ENCODE data around the gene TMEM92. TPM values are rescaled to one million over a fixed set of nuclear protein-coding genes. Genes with fewer than 3 reads are reported as not detected.
"Not testable (repeated sequence)": the region's sequence is repeated elsewhere in the genome, so short reads cannot be mapped to it uniquely, and the experiment has no call there.

The TMEM92 gene
- total RNA-seq, 1 donor from 2014 or later, result 1.8 TPM

GRCh38 chr17:50297407-50297865 is 23.2 kb downstream of the TMEM92 start:
- no peak overlapping the region for H3K27ac ChIP-seq
- no peaks in the 10 kb centered on the region for H3K36me3 ChIP-seq
- no peaks in the 10 kb centered on the region for H3K27me3 ChIP-seq
- H3K9ac ChIP-seq, result no peak overlapping the region
- no peak overlapping the region for H3K4me2 ChIP-seq
- H3K4me1 Mint-ChIP-seq, result peaks cover 8% of the 10 kb centered on the region
- TF ChIP-seq EZH2 (IDR thresholded peaks at IDR 0.05) (no peak), EZH2phosphoT487 (IDR thresholded peaks at IDR 0.05) (no peak)
- TF ChIP-seq, protein P1, sequence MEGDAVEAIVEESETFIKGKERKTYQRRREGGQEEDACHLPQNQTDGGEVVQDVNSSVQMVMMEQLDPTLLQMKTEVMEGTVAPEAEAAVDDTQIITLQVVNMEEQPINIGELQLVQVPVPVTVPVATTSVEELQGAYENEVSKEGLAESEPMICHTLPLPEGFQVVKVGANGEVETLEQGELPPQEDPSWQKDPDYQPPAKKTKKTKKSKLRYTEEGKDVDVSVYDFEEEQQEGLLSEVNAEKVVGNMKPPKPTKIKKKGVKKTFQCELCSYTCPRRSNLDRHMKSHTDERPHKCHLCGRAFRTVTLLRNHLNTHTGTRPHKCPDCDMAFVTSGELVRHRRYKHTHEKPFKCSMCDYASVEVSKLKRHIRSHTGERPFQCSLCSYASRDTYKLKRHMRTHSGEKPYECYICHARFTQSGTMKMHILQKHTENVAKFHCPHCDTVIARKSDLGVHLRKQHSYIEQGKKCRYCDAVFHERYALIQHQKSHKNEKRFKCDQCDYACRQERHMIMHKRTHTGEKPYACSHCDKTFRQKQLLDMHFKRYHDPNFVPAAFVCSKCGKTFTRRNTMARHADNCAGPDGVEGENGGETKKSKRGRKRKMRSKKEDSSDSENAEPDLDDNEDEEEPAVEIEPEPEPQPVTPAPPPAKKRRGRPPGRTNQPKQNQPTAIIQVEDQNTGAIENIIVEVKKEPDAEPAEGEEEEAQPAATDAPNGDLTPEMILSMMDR (IDR thresholded peaks at IDR 0.05), result peak; percentile 91
- H3K36me3 Mint-ChIP-seq, result no peaks in the 10 kb centered on the region
- no peaks in the 10 kb centered on the region for H3K9me3 ChIP-seq (ENCODE audit: low read depth)
- no peaks in the 10 kb centered on the region for H3K79me2 ChIP-seq (ENCODE audit: low read depth)
- H3F3A ChIP-seq (ENCODE audit: low read depth), result peaks cover 4% of the 10 kb centered on the region
- H3K9me3 Mint-ChIP-seq, result no peaks in the 10 kb centered on the region
- H2AFZ ChIP-seq (replicated peaks), result no peak overlapping the region
- no peaks in the 10 kb centered on the region for H4K20me1 ChIP-seq (ENCODE audit: low read depth)
- no peaks in the 10 kb centered on the region for H3K4me1 ChIP-seq
- DNase-seq (ENCODE audit: low spot score), result peak; percentile 91
- H3K4me3 Mint-ChIP-seq, result no peak overlapping the region
- H3K27me3 Mint-ChIP-seq (ENCODE audit: insufficient read depth, low read depth), result peaks cover 9% of the 10 kb centered on the region
- H3K4me3 ChIP-seq, result no peak overlapping the region
- no peak overlapping the region for H3K27ac Mint-ChIP-seq

- H2AFZ ChIP-seq (replicated peaks), result no peak overlapping the region
- no peaks in the 10 kb centered on the region for H3K36me3 ChIP-seq
- Mint-ChIP-seq H3K4me1 (peaks cover 8% of the 10 kb centered on the region), H3K27ac (no peak overlapping the region), H3K4me3 (no peak overlapping the region), H3K36me3 (no peaks in the 10 kb centered on the region), H3K27me3 (ENCODE audit: insufficient read depth, low read depth) (peaks cover 9% of the 10 kb centered on the region), H3K9me3 (no peaks in the 10 kb centered on the region)
- no peak for DNase-seq (ENCODE audit: low spot score)
- H3K27me3 ChIP-seq, result no peaks in the 10 kb centered on the region
- H4K20me1 ChIP-seq (ENCODE audit: low read depth), result no peaks in the 10 kb centered on the region
- H3F3A ChIP-seq (ENCODE audit: low read depth), result peaks cover 4% of the 10 kb centered on the region
- H3K27ac ChIP-seq, result no peak overlapping the region
- TF ChIP-seq EZH2 (IDR thresholded peaks at IDR 0.05) (no peak), EZH2phosphoT487 (IDR thresholded peaks at IDR 0.05) (no peak)
- TF ChIP-seq, protein P1 (IDR thresholded peaks at IDR 0.05), result no peak
- H3K4me2 ChIP-seq, result no peak overlapping the region
- no peak overlapping the region for H3K4me3 ChIP-seq
- H3K9ac ChIP-seq, result no peak overlapping the region
- no peaks in the 10 kb centered on the region for H3K79me2 ChIP-seq (ENCODE audit: low read depth)
- H3K9me3 ChIP-seq (ENCODE audit: low read depth), result no peaks in the 10 kb centered on the region
- no peaks in the 10 kb centered on the region for H3K4me1 ChIP-seq
Measured at GRCh38 chr17:50298018-50298417, 23.8 kb downstream of the TMEM92 start.

GRCh38 chr17:50299776-50300175 is 25.5 kb downstream of the TMEM92 start:
- H3K27ac Mint-ChIP-seq, result no peak overlapping the region
- H3K9me3 Mint-ChIP-seq, result no peaks in the 10 kb centered on the region
- H3K4me3 ChIP-seq, result no peak overlapping the region

GRCh38 chr17:50300824-50301223 is 26.6 kb downstream of the TMEM92 start:
- H3K36me3 Mint-ChIP-seq; H3K9me3 ChIP-seq (ENCODE audit: low read depth); H3K9ac ChIP-seq; H3K4me1 ChIP-seq; H3K36me3 ChIP-seq; H3K79me2 ChIP-seq (ENCODE audit: low read depth); H3K4me2 ChIP-seq; H4K20me1 ChIP-seq (ENCODE audit: low read depth); H3K27ac Mint-ChIP-seq; H3K9me3 Mint-ChIP-seq; H2AFZ ChIP-seq (replicated peaks); H3K27me3 Mint-ChIP-seq (ENCODE audit: insufficient read depth, low read depth); H3F3A ChIP-seq (ENCODE audit: low read depth); H3K27ac ChIP-seq; H3K27me3 ChIP-seq; H3K4me3 ChIP-seq; DNase-seq (ENCODE audit: low spot score): not testable (repeated sequence)
- Mint-ChIP-seq H3K4me1 (peaks cover 19% of the 10 kb centered on the region), H3K4me3 (peak overlapping the region; percentile 53)

More at GRCh38 chr17:50299776-50300175, 25.5 kb downstream of the TMEM92 start:
- Histone ChIP-seq H3K27ac (no peak overlapping the region), H2AFZ (replicated peaks) (no peak overlapping the region), H3K4me2 (no peak overlapping the region), H3F3A (ENCODE audit: low read depth) (peaks cover 4% of the 10 kb centered on the region), H3K9me3 (ENCODE audit: low read depth) (no peaks in the 10 kb centered on the region), H3K36me3 (no peaks in the 10 kb centered on the region), H3K27me3 (no peaks in the 10 kb centered on the region), H4K20me1 (ENCODE audit: low read depth) (no peaks in the 10 kb centered on the region), H3K4me1 (no peaks in the 10 kb centered on the region), H3K9ac (no peak overlapping the region), H3K79me2 (ENCODE audit: low read depth) (no peaks in the 10 kb centered on the region)
- Mint-ChIP-seq H3K4me3 (no peak overlapping the region), H3K27me3 (ENCODE audit: insufficient read depth, low read depth) (peaks cover 9% of the 10 kb centered on the region), H3K36me3 (no peaks in the 10 kb centered on the region), H3K4me1 (peaks cover 12% of the 10 kb centered on the region)
- DNase-seq (ENCODE audit: low spot score), result no peak
- TF ChIP-seq EZH2phosphoT487 (IDR thresholded peaks at IDR 0.05) (no peak), EZH2 (IDR thresholded peaks at IDR 0.05) (no peak)
- TF ChIP-seq, protein P1 (IDR thresholded peaks at IDR 0.05), result no peak

All from neural progenitor cell (in vitro differentiated cells).